GM23338 (cell line): ENCODE measurements around the gene TASP1. TPM values are rescaled to one million over a fixed set of nuclear protein-coding genes. Genes with fewer than 3 reads are reported as not detected.

Source experiments
- ATAC-seq: fragments of 200-7000 bp; cut with Tn5 transposase; 3 replicates; pipeline ENCODE4 v1.9.1; 2020
- DNase-seq: peaks from one replicate; pipeline ENCODE4 v3.0.0-alpha.2; 2015; ENCODE audit warnings: low spot score
- H2AFZ ChIP-seq: fragments of 200-600 bp; sonication (generic); 2 replicates; pipeline ENCODE4 v1.8.0; 2016; ENCODE audit warnings: antibody characterized with exemption, mild to moderate bottlenecking, moderate library complexity
- H3F3A ChIP-seq: fragments of 200-600 bp; sonication (generic); replicated peaks from 2 replicates; pipeline ENCODE4 v1.8.0; 2017; ENCODE audit warnings: antibody characterized with exemption, mixed run types, low read depth
- H3K27ac ChIP-seq: fragments of 200-600 bp; sonication (generic); 2 replicates; pipeline ENCODE4 v1.6.1; 2016; ENCODE audit warnings: low read depth
- H3K27me3 ChIP-seq: fragments of 200-600 bp; sonication (generic); 2 replicates; pipeline ENCODE4 v1.8.0; 2016; ENCODE audit warnings: mild to moderate bottlenecking, mixed run types, moderate library complexity; ENCODE audit not compliant: insufficient read depth
- H3K36me3 ChIP-seq: fragments of 200-600 bp; sonication (generic); 2 replicates; pipeline ENCODE4 v1.8.0; 2016; ENCODE audit warnings: mild to moderate bottlenecking; ENCODE audit not compliant: insufficient read depth
- H3K4me1 ChIP-seq: fragments of 200-600 bp; sonication (generic); 2 replicates; pipeline ENCODE4 v1.8.0; 2016; ENCODE audit warnings: mild to moderate bottlenecking, moderate library complexity; ENCODE audit not compliant: insufficient read depth
- H3K4me2 ChIP-seq: fragments of 200-600 bp; sonication (generic); 2 replicates; pipeline ENCODE4 v1.7.1; 2017; ENCODE audit warnings: mixed run types
- H3K4me3 ChIP-seq: fragments of 200-600 bp; sonication (generic); 2 replicates; pipeline ENCODE4 v1.6.1; 2016; ENCODE audit warnings: mixed run types
- H3K79me2 ChIP-seq: fragments of 200-600 bp; sonication (generic); replicated peaks from 2 replicates; pipeline ENCODE4 v1.8.0; 2017; ENCODE audit warnings: mild to moderate bottlenecking; ENCODE audit not compliant: insufficient read depth
- H3K9me2 ChIP-seq: fragments of 200-600 bp; sonication (generic); 2 replicates; pipeline ENCODE4 v1.8.0; 2017; ENCODE audit not compliant: insufficient read depth
- H4K20me1 ChIP-seq: fragments of 200-600 bp; sonication (generic); replicated peaks from 2 replicates; pipeline ENCODE4 v1.8.0; 2017; ENCODE audit warnings: mild to moderate bottlenecking; ENCODE audit not compliant: insufficient read depth
- H3K27ac Mint-ChIP-seq: 2 replicates; pipeline ENCODE4 v1.8.0; 2020; ENCODE audit warnings: inconsistent platforms, mild to moderate bottlenecking, moderate library complexity, mixed read lengths
- H3K27me3 Mint-ChIP-seq: 3 replicates; pipeline ENCODE4 v1.8.0; 2022; ENCODE audit warnings: low read depth, mild to moderate bottlenecking, moderate library complexity, mixed read lengths, inconsistent platforms; ENCODE audit not compliant: insufficient read depth, poor library complexity
- H3K36me3 Mint-ChIP-seq: 3 replicates; pipeline ENCODE4 v1.8.0; 2021; ENCODE audit warnings: low read depth, mild to moderate bottlenecking, inconsistent platforms, moderate library complexity, mixed read lengths
- H3K4me1 Mint-ChIP-seq: 3 replicates; pipeline ENCODE4 v1.8.0; 2020; ENCODE audit warnings: mild to moderate bottlenecking, inconsistent platforms, mixed read lengths
- H3K4me3 Mint-ChIP-seq: 3 replicates; pipeline ENCODE4 v1.8.0; 2021; ENCODE audit warnings: moderate library complexity, mild to moderate bottlenecking, inconsistent platforms, mixed read lengths
- H3K9me3 Mint-ChIP-seq: 3 replicates; pipeline ENCODE4 v1.8.0; 2020; ENCODE audit warnings: moderate library complexity, mild to moderate bottlenecking, inconsistent platforms, mixed read lengths
- ETS1 ChIP-seq: IDR thresholded peaks from 2 replicates; pipeline ENCODE4 v1.6.1; 2016; ENCODE audit warnings: antibody characterized with exemption
- EZH2 ChIP-seq: fragments of 200-600 bp; sonication (generic); IDR thresholded peaks from one replicate; pipeline ENCODE4 v1.8.0; 2017; ENCODE audit warnings: antibody characterized with exemption, mild to moderate bottlenecking, low read depth; ENCODE audit not compliant: unreplicated experiment
- JUNB ChIP-seq: IDR thresholded peaks from one replicate; pipeline ENCODE4 v1.6.1; 2016; ENCODE audit warnings: antibody characterized with exemption; ENCODE audit not compliant: unreplicated experiment
- NANOG ChIP-seq: IDR thresholded peaks from 2 replicates; pipeline ENCODE4 v1.6.1; 2016; ENCODE audit warnings: antibody characterized with exemption, borderline replicate concordance
- POLR2AphosphoS5 ChIP-seq: IDR thresholded peaks from 2 replicates; pipeline ENCODE4 v1.6.1; 2016; ENCODE audit warnings: antibody characterized with exemption, low read depth
- REST ChIP-seq: IDR thresholded peaks from one replicate; pipeline ENCODE4 v1.6.1; 2018; ENCODE audit warnings: antibody characterized with exemption; ENCODE audit not compliant: unreplicated experiment
- ZNF114 ChIP-seq: fragments of 250-450 bp; sonication (Bioruptor Pico); IDR thresholded peaks from 2 replicates; pipeline ENCODE4 v1.5.0; 2020; ENCODE audit warnings: mild to moderate bottlenecking, moderate library complexity
- ZNF331 ChIP-seq: fragments of 250-450 bp; sonication (Bioruptor Pico); IDR thresholded peaks from 2 replicates; pipeline ENCODE4 v1.5.0; 2020; ENCODE audit warnings: low read depth, mild to moderate bottlenecking, moderate library complexity
- ZNF462 ChIP-seq: fragments of 250-450 bp; sonication (Bioruptor Pico); IDR thresholded peaks from 2 replicates; pipeline ENCODE4 v1.5.0; 2020; ENCODE audit warnings: mild to moderate bottlenecking, moderate library complexity
- polyA plus RNA-seq: library from polyadenylated mRNA; unstranded; fragments of >200 nt; fragmentation: Nextera tagmentation; extraction: Ambion mirVana; gene quantifications from 2 replicates; pipeline ENCODE4 v1.2.1, GENCODE V29; 2016
- total RNA-seq: library from RNA; depleted of rRNA; stranded (reverse); fragments of >200 nt; shearing (Covaris generic); gene quantifications from 2 replicates; pipeline ENCODE4 v1.2.3, GENCODE V29; 2014

The TASP1 gene
- total and polyA plus RNA-seq, 2 experiments from 2014 or later = 9.7 to 9.8 TPM

GRCh38 chr20:13355941-13356486 is 282.7 kb downstream of the TASP1 start:
- peak overlapping the region; percentile 94 for H3K27ac ChIP-seq
- no peaks in the 10 kb centered on the region for H3K79me2 ChIP-seq
- ATAC-seq (no peak), DNase-seq (no peak)
- Mint-ChIP-seq H3K27me3 (peaks cover 4% of the 10 kb centered on the region), H3K36me3 (0 out of 3 replicates have a peak, but pooled peaks cover under 1% of the 10 kb centered on the region), H3K4me3 (no peak overlapping the region), H3K4me1 (peaks cover 37% of the 10 kb centered on the region), H3K27ac (no peak overlapping the region), H3K9me3 (no peaks in the 10 kb centered on the region)
- H3K4me1 ChIP-seq = peaks cover 31% of the 10 kb centered on the region
- no peaks in the 10 kb centered on the region for H4K20me1 ChIP-seq
- H3K36me3 ChIP-seq = no peaks in the 10 kb centered on the region
- no peak overlapping the region for H2AFZ ChIP-seq
- H3F3A ChIP-seq = peaks cover 5% of the 10 kb centered on the region; the same call in 1 of the 2 replicates
- peaks cover 8% of the 10 kb centered on the region for H3K9me2 ChIP-seq
- no peak for TF ChIP-seq JUNB
- TF ChIP-seq ZNF331 (CRISPR knock-in tag) = no peak
- no peaks in the 10 kb centered on the region for H3K27me3 ChIP-seq
- H3K4me3 ChIP-seq = no peak overlapping the region
- peak overlapping the region; percentile 7 for H3K4me2 ChIP-seq

GRCh38 chr20:13355411-13355810 is 283.3 kb downstream of the TASP1 start:
- Histone ChIP-seq H2AFZ (peak overlapping the region; percentile 28; the same call in 1 of the 2 replicates), H3K36me3 (no peaks in the 10 kb centered on the region), H3K9me2 (peaks cover 8% of the 10 kb centered on the region), H3K27me3 (no peaks in the 10 kb centered on the region), H3K4me1 (peaks cover 31% of the 10 kb centered on the region), H3K27ac (peak overlapping the region; percentile 94; the same call in 1 of the 2 replicates), H4K20me1 (no peaks in the 10 kb centered on the region), H3K4me3 (no peak overlapping the region), H3K79me2 (no peaks in the 10 kb centered on the region), H3F3A (peaks cover 5% of the 10 kb centered on the region; the same call in 1 of the 2 replicates), H3K4me2 (no peak overlapping the region)
- H3K27ac Mint-ChIP-seq = no peak overlapping the region
- H3K4me3 Mint-ChIP-seq = no peak overlapping the region
- peaks cover 4% of the 10 kb centered on the region for H3K27me3 Mint-ChIP-seq
- H3K9me3 Mint-ChIP-seq = no peaks in the 10 kb centered on the region
- no peaks in the 10 kb centered on the region for H3K36me3 Mint-ChIP-seq
- peaks cover 36% of the 10 kb centered on the region for H3K4me1 Mint-ChIP-seq
- ATAC-seq (no peak), DNase-seq (no peak)
- TF ChIP-seq REST (no peak), ETS1 (no peak), JUNB (no peak), ZNF462 (no peak), ZNF114 (CRISPR knock-in tag) (no peak), POLR2AphosphoS5 (no peak), EZH2 (no peak), NANOG (no peak)
